ENCODE data around the gene PRKCA.

The PRKCA gene

GRCh38 chr17:66835476-66835875, 533.1 kb downstream of the PRKCA start:
- DNase-seq (ENCODE audit: low read depth, low spot score) = no peak

- no peak for DNase-seq (ENCODE audit: low read depth, low spot score)
Measured at GRCh38 chr17:66836063-66837005, 533.9 kb downstream of the PRKCA start.

- no peak for DNase-seq (ENCODE audit: low read depth, low spot score)
Measured at GRCh38 chr17:66837226-66837625, 534.8 kb downstream of the PRKCA start.

GRCh38 chr17:66837885-66838665, 535.7 kb downstream of the PRKCA start:
- DNase-seq (ENCODE audit: low read depth, low spot score) = no peak

- no peak for DNase-seq (ENCODE audit: low read depth, low spot score)
Measured at GRCh38 chr17:66839616-66840015, 537.2 kb downstream of the PRKCA start.

- no peak for DNase-seq (ENCODE audit: low read depth, low spot score)
Measured at GRCh38 chr17:66840061-66840460, 537.6 kb downstream of the PRKCA start.

GRCh38 chr17:66841328-66841727, 538.9 kb downstream of the PRKCA start:
- no peak for DNase-seq (ENCODE audit: low read depth, low spot score)

- DNase-seq (ENCODE audit: low read depth, low spot score) = no peak
Measured at GRCh38 chr17:66841744-66842143, 539.3 kb downstream of the PRKCA start.

- DNase-seq (ENCODE audit: low read depth, low spot score) = no peak
Measured at GRCh38 chr17:66842505-66842904, 540.1 kb downstream of the PRKCA start.

GRCh38 chr17:66842959-66843358, 540.5 kb downstream of the PRKCA start:
- DNase-seq (ENCODE audit: low read depth, low spot score) = no peak

GRCh38 chr17:66843627-66844026, 541.2 kb downstream of the PRKCA start:
- no peak for DNase-seq (ENCODE audit: low read depth, low spot score)

- DNase-seq (ENCODE audit: low read depth, low spot score) = no peak
Measured at GRCh38 chr17:66847704-66848103, 545.3 kb downstream of the PRKCA start.

- no peak for DNase-seq (ENCODE audit: low read depth, low spot score)
Measured at GRCh38 chr17:66848496-66848895, 546.1 kb downstream of the PRKCA start.

- DNase-seq (ENCODE audit: low read depth, low spot score) = no peak
Measured at GRCh38 chr17:66849032-66849655, 546.7 kb downstream of the PRKCA start.

GRCh38 chr17:66849851-66850580, 547.6 kb downstream of the PRKCA start:
- DNase-seq (ENCODE audit: low read depth, low spot score) = no peak

GRCh38 chr17:66850692-66851091, 548.3 kb downstream of the PRKCA start:
- DNase-seq (ENCODE audit: low read depth, low spot score) = no peak

- no peak for DNase-seq (ENCODE audit: low read depth, low spot score)
Measured at GRCh38 chr17:66855204-66855603, 552.8 kb downstream of the PRKCA start.

- DNase-seq (ENCODE audit: low read depth, low spot score) = no peak
Measured at GRCh38 chr17:66858226-66859083, 556.0 kb downstream of the PRKCA start.

- DNase-seq (ENCODE audit: low read depth, low spot score) = no peak
Measured at GRCh38 chr17:66859353-66859752, 556.9 kb downstream of the PRKCA start.

- DNase-seq (ENCODE audit: low read depth, low spot score) = no peak
Measured at GRCh38 chr17:66860204-66860603, 557.8 kb downstream of the PRKCA start.
